ENCODE results near the gene RNASE11. TPM values are rescaled to one million over a fixed set of nuclear protein-coding genes. Genes with fewer than 3 reads are reported as not detected.

Gene RNASE11
- polyA plus RNA-seq, 1 donor (not counting 4 experiments of a cell fraction or from before 2014, with no cell fraction given) = not detected

DNA sequence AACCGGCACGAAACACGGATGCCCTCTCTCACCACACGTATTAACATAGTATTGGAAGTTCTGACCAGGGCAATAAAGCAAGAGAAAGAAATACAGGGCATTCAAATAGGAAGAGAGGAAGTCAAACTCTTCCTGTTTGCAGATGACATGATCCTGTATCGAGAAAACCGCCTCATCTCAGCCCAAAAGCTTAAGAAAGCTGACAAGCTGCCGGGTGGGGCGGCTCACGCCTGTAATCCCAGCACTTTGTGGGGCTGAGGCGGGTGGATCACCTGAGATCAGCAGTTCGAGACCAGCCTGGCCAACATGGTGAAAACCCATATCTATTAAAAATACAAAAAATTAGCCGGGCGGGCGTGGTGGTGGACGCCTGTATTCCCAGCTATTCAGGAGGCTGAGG, 36.0 kb upstream of the RNASE11 start:
- Histone ChIP-seq H3K9ac (ENCODE audit: control insufficient read depth, extremely low read depth, insufficient read depth, low read length) (no peak overlapping the region), H3K9me1 (ENCODE audit: control insufficient read depth, extremely low read depth, insufficient read depth, low read length) (no peaks in the 10 kb centered on the region), H3K36me3 (ENCODE audit: control insufficient read depth in 2 of 2, extremely low read depth in 1 of 2, insufficient read depth in 2 of 2, low read length in 2 of 2) (no peaks in the 10 kb centered on the region), H3K27ac (ENCODE audit: control insufficient read depth, insufficient read depth, low read length) (no peak overlapping the region), H3K4me3 (ENCODE audit: control insufficient read depth in 2 of 3, extremely low read depth in 1 of 3, insufficient read depth in 2 of 3, low read depth in 1 of 3, low read length in 3 of 3) (no peak overlapping the region), H2AFZ (ENCODE audit: control insufficient read depth, low read length) (no peak overlapping the region), H3K4me1 (ENCODE audit: control insufficient read depth, extremely low read depth, insufficient read depth, low read length) (peaks cover 7% of the 10 kb centered on the region), H4K20me1 (ENCODE audit: control insufficient read depth, extremely low read depth, insufficient read depth, low read length) (no peaks in the 10 kb centered on the region), H3K27me3 (ENCODE audit: control insufficient read depth, extremely low read depth, insufficient read depth, low read length) (no peaks in the 10 kb centered on the region), H3K79me2 (ENCODE audit: control insufficient read depth, insufficient read depth, low read length) (no peaks in the 10 kb centered on the region), H3K4me2 (ENCODE audit: control insufficient read depth, extremely low read depth, insufficient read depth, low read depth, low read length) (no peak overlapping the region), H3K9me3 (ENCODE audit: control insufficient read depth, low read depth, low read length) (no peaks in the 10 kb centered on the region)
- no peak for DNase-seq (ENCODE audit: low read depth, low spot score)
- dilution Hi-C loops (cut with MboI; ENCODE audit: extremely low pct_ligation_motif_present, low sequenced_read_pairs) = no loop called here
- TF ChIP-seq EZH2 (IDR thresholded peaks at IDR 0.05; ENCODE audit: low read length) = no peak
- TF ChIP-seq, protein P1, sequence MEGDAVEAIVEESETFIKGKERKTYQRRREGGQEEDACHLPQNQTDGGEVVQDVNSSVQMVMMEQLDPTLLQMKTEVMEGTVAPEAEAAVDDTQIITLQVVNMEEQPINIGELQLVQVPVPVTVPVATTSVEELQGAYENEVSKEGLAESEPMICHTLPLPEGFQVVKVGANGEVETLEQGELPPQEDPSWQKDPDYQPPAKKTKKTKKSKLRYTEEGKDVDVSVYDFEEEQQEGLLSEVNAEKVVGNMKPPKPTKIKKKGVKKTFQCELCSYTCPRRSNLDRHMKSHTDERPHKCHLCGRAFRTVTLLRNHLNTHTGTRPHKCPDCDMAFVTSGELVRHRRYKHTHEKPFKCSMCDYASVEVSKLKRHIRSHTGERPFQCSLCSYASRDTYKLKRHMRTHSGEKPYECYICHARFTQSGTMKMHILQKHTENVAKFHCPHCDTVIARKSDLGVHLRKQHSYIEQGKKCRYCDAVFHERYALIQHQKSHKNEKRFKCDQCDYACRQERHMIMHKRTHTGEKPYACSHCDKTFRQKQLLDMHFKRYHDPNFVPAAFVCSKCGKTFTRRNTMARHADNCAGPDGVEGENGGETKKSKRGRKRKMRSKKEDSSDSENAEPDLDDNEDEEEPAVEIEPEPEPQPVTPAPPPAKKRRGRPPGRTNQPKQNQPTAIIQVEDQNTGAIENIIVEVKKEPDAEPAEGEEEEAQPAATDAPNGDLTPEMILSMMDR (optimal IDR thresholded peaks at IDR 0.05 in 1 of 3, IDR thresholded peaks at IDR 0.05 in 1 of 3, conservative IDR thresholded peaks at IDR 0.05 in 1 of 3; ENCODE audit: extremely low read depth in 1 of 3, insufficient read depth in 2 of 3, low read length in 3 of 3) = no peak
- FAIRE-seq = no peak

DNA sequence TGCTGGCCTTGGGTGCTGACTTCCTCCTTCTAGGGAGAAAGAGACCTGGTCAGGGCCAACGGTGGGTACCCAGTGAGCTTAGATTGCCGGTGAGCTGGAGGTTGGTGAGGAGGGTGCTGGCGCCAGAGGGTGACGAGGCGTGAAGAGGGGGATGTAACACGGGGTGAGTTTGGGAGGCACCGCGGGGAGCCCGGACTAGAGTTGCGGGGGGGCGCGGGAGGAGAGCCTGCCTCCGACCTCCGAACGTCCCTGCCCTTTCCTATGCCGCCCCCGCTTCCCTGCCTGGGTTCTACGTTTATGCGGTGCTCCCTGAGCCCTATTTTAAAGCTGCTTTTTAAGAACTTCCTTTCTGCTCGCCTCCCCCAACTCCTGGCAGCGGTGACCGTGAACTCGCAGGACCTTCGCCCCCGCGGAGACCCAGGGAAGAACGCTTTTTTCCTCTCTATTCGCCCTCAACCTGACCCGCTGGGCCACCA, 35.1 kb upstream of the RNASE11 start:
- H3K9me3 ChIP-seq (ENCODE audit: control insufficient read depth, low read depth, low read length) = no peaks in the 10 kb centered on the region
- no peak overlapping the region for H2AFZ ChIP-seq (ENCODE audit: control insufficient read depth, low read length)
- H3K27me3 ChIP-seq (ENCODE audit: control insufficient read depth, extremely low read depth, insufficient read depth, low read length) = no peaks in the 10 kb centered on the region
- FAIRE-seq (no peak), DNase-seq (ENCODE audit: low read depth, low spot score) (no peak)
- H4K20me1 ChIP-seq (ENCODE audit: control insufficient read depth, extremely low read depth, insufficient read depth, low read length) = no peaks in the 10 kb centered on the region
- no peak overlapping the region for H3K4me2 ChIP-seq (ENCODE audit: control insufficient read depth, extremely low read depth, insufficient read depth, low read depth, low read length)
- H3K36me3 ChIP-seq (ENCODE audit: control insufficient read depth in 2 of 2, extremely low read depth in 1 of 2, insufficient read depth in 2 of 2, low read length in 2 of 2) = no peaks in the 10 kb centered on the region
- H3K79me2 ChIP-seq (ENCODE audit: control insufficient read depth, insufficient read depth, low read length) = no peaks in the 10 kb centered on the region
- H3K9ac ChIP-seq (ENCODE audit: control insufficient read depth, extremely low read depth, insufficient read depth, low read length) = no peak overlapping the region
- H3K27ac ChIP-seq (ENCODE audit: control insufficient read depth, insufficient read depth, low read length) = no peak overlapping the region
- no peak for TF ChIP-seq EZH2 (IDR thresholded peaks at IDR 0.05; ENCODE audit: low read length)
- TF ChIP-seq, protein P1 (optimal IDR thresholded peaks at IDR 0.05 in 1 of 3, IDR thresholded peaks at IDR 0.05 in 1 of 3, conservative IDR thresholded peaks at IDR 0.05 in 1 of 3; ENCODE audit: extremely low read depth in 1 of 3, insufficient read depth in 2 of 3, low read length in 3 of 3) = no peak
- no peak overlapping the region for H3K4me3 ChIP-seq (ENCODE audit: control insufficient read depth in 2 of 3, extremely low read depth in 1 of 3, insufficient read depth in 2 of 3, low read depth in 1 of 3, low read length in 3 of 3)
- no peaks in the 10 kb centered on the region for H3K9me1 ChIP-seq (ENCODE audit: control insufficient read depth, extremely low read depth, insufficient read depth, low read length)
- H3K4me1 ChIP-seq (ENCODE audit: control insufficient read depth, extremely low read depth, insufficient read depth, low read length) = peaks cover 4% of the 10 kb centered on the region
- dilution Hi-C loops (cut with MboI; ENCODE audit: extremely low pct_ligation_motif_present, low sequenced_read_pairs) = no loop called here
